Gastroesophageal sphincter (tissue), 3 donors: ENCODE data around the gene CAMK2B.

ENCODE experiments used
- CTCF ChIP-seq, 4 experiments: fragments of 200-600 bp in 2 of 4; fragments of 450-650 bp in 2 of 4; sonication (generic) in 1 of 4; IDR thresholded peaks; one replicate each; pipeline ENCODE4 v1.5.1; 2017 to 2019; ENCODE audit warnings: antibody characterized with exemption in 4 of 4, mild to moderate bottlenecking in 2 of 4, moderate library complexity in 2 of 4
- EP300 ChIP-seq: sonication (generic); formaldehyde crosslinking; IDR thresholded peaks from one replicate; pipeline ENCODE4 v1.6.1; 2017; ENCODE audit warnings: antibody characterized with exemption, mild to moderate bottlenecking
- POLR2A ChIP-seq, 2 donors: fragments of 450-650 bp; IDR thresholded peaks; one replicate each; pipeline ENCODE4 v1.6.1; 2017; ENCODE audit warnings: antibody characterized with exemption in 2 of 2, mild to moderate bottlenecking in 2 of 2, moderate library complexity in 1 of 2
- POLR2AphosphoS5 ChIP-seq: sonication (generic); formaldehyde crosslinking; IDR thresholded peaks from one replicate; pipeline ENCODE4 v1.6.1; 2017; ENCODE audit warnings: antibody characterized with exemption

- no peak for TF ChIP-seq POLR2A (IDR thresholded peaks at IDR 0.05)
- no peak for TF ChIP-seq POLR2AphosphoS5
- no peak for TF ChIP-seq CTCF (IDR thresholded peaks at IDR 0.05)
- TF ChIP-seq EP300 = no peak
Measured at GRCh38 chr7:44197474-44197873, 127.9 kb downstream of the CAMK2B start.
